ENCODE measurements around the gene WFS1.

Gene WFS1

GRCh38 chr4:6245246-6246169 is 24.1 kb upstream of the WFS1 start:
- DNase-seq (ENCODE audit: low read depth), result no peak
- TF ChIP-seq, protein P1, sequence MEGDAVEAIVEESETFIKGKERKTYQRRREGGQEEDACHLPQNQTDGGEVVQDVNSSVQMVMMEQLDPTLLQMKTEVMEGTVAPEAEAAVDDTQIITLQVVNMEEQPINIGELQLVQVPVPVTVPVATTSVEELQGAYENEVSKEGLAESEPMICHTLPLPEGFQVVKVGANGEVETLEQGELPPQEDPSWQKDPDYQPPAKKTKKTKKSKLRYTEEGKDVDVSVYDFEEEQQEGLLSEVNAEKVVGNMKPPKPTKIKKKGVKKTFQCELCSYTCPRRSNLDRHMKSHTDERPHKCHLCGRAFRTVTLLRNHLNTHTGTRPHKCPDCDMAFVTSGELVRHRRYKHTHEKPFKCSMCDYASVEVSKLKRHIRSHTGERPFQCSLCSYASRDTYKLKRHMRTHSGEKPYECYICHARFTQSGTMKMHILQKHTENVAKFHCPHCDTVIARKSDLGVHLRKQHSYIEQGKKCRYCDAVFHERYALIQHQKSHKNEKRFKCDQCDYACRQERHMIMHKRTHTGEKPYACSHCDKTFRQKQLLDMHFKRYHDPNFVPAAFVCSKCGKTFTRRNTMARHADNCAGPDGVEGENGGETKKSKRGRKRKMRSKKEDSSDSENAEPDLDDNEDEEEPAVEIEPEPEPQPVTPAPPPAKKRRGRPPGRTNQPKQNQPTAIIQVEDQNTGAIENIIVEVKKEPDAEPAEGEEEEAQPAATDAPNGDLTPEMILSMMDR (IDR thresholded peaks at IDR 0.05; ENCODE audit: control insufficient read depth, insufficient read depth, low read depth, low read length, missing control alignments), result no peak
- H3K4me3 ChIP-seq (ENCODE audit: control insufficient read depth, low read depth, low read length), result no peak overlapping the region

GRCh38 chr4:6246170-6246634 is 23.4 kb upstream of the WFS1 start:
- TF ChIP-seq, protein P1 (IDR thresholded peaks at IDR 0.05; ENCODE audit: control insufficient read depth, insufficient read depth, low read depth, low read length, missing control alignments), result no peak
- H3K4me3 ChIP-seq (ENCODE audit: control insufficient read depth, low read depth, low read length), result no peak overlapping the region
- DNase-seq (ENCODE audit: low read depth), result no peak

- TF ChIP-seq, protein P1 (IDR thresholded peaks at IDR 0.05; ENCODE audit: control insufficient read depth, insufficient read depth, low read depth, low read length, missing control alignments), result no peak
- DNase-seq (ENCODE audit: low read depth), result no peak
- H3K4me3 ChIP-seq (ENCODE audit: control insufficient read depth, low read depth, low read length), result no peak overlapping the region
Measured at GRCh38 chr4:6248394-6248793, 21.3 kb upstream of the WFS1 start.

- H3K4me3 ChIP-seq (ENCODE audit: control insufficient read depth, low read depth, low read length), result no peak overlapping the region
- TF ChIP-seq, protein P1 (IDR thresholded peaks at IDR 0.05; ENCODE audit: control insufficient read depth, insufficient read depth, low read depth, low read length, missing control alignments), result peak; percentile 60
Measured at GRCh38 chr4:6250235-6250983, 19.2 kb upstream of the WFS1 start.

GRCh38 chr4:6250984-6251295 is 18.7 kb upstream of the WFS1 start:
- no peak for DNase-seq (ENCODE audit: low read depth)
- TF ChIP-seq, protein P1 (IDR thresholded peaks at IDR 0.05; ENCODE audit: control insufficient read depth, insufficient read depth, low read depth, low read length, missing control alignments), result no peak
- no peak overlapping the region for H3K4me3 ChIP-seq (ENCODE audit: control insufficient read depth, low read depth, low read length)

More at GRCh38 chr4:6250235-6250983, 19.2 kb upstream of the WFS1 start:
- peak; percentile 20 for DNase-seq (ENCODE audit: low read depth)

GRCh38 chr4:6251365-6251764 is 18.3 kb upstream of the WFS1 start:
- TF ChIP-seq, protein P1 (IDR thresholded peaks at IDR 0.05; ENCODE audit: control insufficient read depth, insufficient read depth, low read depth, low read length, missing control alignments), result no peak
- H3K4me3 ChIP-seq (ENCODE audit: control insufficient read depth, low read depth, low read length), result no peak overlapping the region
- DNase-seq (ENCODE audit: low read depth), result no peak
